Stimulated activated CD4-positive, alpha-beta T cell treated with anti-CD3 and anti-CD28 coated beads, TNF-alpha, amount 100 ng/mL, for 24 hours (primary cell): ENCODE measurements around the gene HRC.
A peak's percentile ranks its signal among the peaks of the same experiment; 100 is the strongest.
"Not testable (repeated sequence)": the region's sequence is repeated elsewhere in the genome, so short reads cannot be mapped to it uniquely, and the experiment has no call there.

Experiments used
- DNase-seq, 3 experiments: peaks; one replicate each; pipeline ENCODE4 v3.0.0-alpha.2; 2020; ENCODE audit warnings: low read depth in 3 of 3

The HRC gene

GRCh38 chr19:49160450-49161189 is 5.4 kb upstream of the HRC start:
- DNase-seq: no peak

GRCh38 chr19:49157445-49158224 is 2.4 kb upstream of the HRC start, which contains the start of gene TRPM4:
TRPM4 (plus strand) TSS chr19:49157792; CDS start chr19:49157867, 75 bp downstream.
- DNase-seq: peak in 1 of 3 experiments; percentile 73

- DNase-seq: no peak
These were observed 687 bp upstream of the HRC start for GRCh38 chr19:49155820-49156346.

GRCh38 chr19:49154279-49154678 is 917 bp downstream of the HRC start:
- no peak for DNase-seq

DNA sequence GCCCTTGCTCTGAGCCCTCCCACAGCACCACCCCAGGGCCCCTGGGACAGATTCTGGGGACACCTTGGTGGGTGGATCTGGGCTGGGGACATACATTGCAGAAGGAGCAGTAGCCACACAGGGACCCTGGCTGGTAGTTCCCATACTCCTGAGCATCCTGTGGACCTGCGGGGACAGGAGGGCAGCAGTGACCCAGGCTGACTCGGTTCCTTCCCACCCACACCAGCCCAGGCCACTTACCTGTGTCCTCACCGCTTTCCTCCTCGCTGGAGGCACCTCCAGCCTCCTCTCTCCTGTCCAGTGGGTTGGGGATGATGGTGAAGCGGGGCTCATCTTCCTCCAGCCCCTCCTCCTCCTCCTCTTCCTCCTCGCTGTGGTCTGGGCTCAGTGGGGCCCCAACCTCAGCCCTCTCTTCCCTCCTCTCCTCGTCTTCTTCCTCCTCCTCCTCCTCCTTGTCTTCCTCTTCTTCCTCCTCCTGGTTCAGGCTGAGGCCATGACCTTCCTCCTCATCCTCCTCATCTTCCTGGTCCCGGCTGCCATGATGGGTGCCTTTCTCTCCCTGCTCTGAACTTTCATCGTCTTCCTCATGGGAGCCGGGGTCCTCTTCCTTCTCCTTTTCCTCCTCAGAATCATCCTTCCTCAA is 1.9 kb downstream of the HRC start:
- DNase-seq: no peak

DNA sequence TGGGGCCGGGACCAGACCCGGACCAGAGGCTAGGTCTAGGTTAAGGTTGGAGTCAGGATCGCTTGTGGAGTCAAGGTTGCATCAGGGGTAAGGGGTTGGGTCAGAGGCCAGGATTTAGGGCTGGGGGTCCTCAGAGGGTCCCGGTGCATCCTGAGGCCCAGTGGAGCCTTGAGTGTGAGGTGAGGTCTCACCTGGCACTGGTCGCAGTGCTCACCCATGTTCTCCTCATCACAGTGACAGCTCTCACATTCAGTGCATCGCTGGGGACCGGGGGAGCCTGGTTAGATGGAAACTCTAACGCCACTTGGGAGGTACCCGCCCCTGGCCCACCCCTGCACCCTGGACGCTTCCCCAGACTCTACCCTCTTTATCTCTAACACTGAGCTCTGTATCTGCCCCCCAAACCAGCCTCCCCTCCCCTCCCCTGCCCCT is 3.1 kb downstream of the HRC start:
- DNase-seq: no peak

GRCh38 chr19:49151267-49152118 is 3.7 kb downstream of the HRC start:
- peak in 1 of 3 experiments; percentile 38 for DNase-seq

GRCh38 chr19:49150944-49151243 is 4.3 kb downstream of the HRC start:
- DNase-seq: no peak

- DNase-seq: peak in 1 of 3 experiments; percentile 46
These were observed 4.9 kb downstream of the HRC start for GRCh38 chr19:49150106-49150943.

GRCh38 chr19:49149652-49150105 is 5.5 kb downstream of the HRC start:
- DNase-seq: no peak

- DNase-seq: peak; percentile 56 to 83 (median 62)
These were observed 6.2 kb downstream of the HRC start for GRCh38 chr19:49148784-49149651.

DNA sequence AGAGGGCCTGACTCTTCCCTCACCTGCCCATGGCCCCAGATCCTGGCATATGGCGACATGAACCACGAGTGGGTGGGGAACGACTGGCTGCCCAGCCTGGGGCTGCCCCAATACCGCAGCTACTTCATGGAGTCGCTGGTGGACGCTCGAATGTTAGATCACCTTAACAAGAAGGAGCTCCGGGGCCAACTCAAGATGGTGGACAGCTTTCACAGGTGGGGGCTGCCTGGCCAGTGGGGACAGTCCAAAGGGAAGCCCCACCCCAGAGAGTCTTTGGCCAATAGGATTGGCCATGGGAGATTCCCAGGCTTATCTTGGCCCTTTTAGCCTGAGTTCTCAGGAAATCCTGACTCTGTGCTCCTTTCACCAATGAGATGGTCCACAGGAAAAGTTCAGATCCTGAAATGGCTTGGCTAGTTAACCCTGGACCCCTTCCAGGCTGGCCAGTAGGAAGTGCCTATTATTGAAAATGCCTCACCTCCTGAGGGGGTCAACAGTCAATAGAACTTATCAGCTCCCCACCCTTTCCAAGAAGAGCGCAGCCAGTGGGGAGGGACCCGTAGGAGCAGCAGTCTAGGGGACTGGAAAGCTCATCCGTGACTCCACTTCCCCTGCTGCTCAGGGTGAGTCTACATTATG is 7.0 kb downstream of the HRC start:
- no peak for DNase-seq

DNA sequence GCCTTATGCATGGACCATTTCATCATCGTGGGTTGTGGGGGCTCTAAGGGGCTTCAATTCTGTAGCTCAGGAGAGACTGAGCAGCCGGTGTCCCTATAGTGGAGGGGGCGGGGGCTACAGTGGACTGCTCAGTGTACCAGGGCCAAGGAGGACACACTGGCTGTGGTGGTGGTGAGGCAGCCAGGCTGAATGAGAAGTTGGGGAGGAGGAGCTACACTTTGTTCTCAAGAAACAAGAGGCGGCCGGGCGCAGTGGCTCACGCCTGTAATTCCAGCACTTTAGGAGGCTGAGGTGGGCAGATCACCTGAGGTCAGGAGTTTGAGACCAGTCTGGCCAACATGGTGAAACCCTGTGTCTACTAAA is 8.8 kb downstream of the HRC start:
- DNase-seq: not testable (repeated sequence)

GRCh38 chr19:49145573-49146407 is 9.4 kb downstream of the HRC start:
- DNase-seq: peak; percentile 62 to 80 (median 64)

GRCh38 chr19:49142866-49143335 is 12.3 kb downstream of the HRC start:
- peak in 2 of 3 experiments; percentile 42 to 74 for DNase-seq

- no peak for DNase-seq
These were observed 13.8 kb downstream of the HRC start for GRCh38 chr19:49141352-49141751.

GRCh38 chr19:49140951-49141350 is 14.2 kb downstream of the HRC start:
- no peak for DNase-seq

DNA sequence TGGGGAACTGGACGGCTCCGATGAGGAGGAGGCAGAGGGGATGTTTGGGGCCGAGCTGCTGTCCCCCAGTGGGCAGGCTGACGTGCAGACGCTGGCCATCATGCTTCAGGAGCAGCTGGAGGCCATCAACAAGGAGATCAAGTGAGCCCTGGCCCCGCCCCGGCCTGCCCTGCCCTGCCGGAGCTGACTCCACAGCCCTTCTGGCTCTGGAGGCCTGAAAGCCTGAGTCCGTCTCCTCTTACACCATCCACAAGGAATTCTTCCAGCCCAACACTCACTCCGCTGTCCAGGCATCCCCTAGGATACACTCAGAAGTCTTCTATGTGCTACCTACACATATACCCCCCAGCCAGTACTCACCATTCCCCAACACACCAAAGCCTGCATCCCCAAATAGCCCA is 18.4 kb downstream of the HRC start:
- DNase-seq: no peak
